ENCODE measurements around the gene DOK1.
A peak's percentile ranks its signal among the peaks of the same experiment; 100 is the strongest.
"Not testable (repeated sequence)": the region's sequence is repeated elsewhere in the genome, so short reads cannot be mapped to it uniquely, and the experiment has no call there.

Gene DOK1

DNA sequence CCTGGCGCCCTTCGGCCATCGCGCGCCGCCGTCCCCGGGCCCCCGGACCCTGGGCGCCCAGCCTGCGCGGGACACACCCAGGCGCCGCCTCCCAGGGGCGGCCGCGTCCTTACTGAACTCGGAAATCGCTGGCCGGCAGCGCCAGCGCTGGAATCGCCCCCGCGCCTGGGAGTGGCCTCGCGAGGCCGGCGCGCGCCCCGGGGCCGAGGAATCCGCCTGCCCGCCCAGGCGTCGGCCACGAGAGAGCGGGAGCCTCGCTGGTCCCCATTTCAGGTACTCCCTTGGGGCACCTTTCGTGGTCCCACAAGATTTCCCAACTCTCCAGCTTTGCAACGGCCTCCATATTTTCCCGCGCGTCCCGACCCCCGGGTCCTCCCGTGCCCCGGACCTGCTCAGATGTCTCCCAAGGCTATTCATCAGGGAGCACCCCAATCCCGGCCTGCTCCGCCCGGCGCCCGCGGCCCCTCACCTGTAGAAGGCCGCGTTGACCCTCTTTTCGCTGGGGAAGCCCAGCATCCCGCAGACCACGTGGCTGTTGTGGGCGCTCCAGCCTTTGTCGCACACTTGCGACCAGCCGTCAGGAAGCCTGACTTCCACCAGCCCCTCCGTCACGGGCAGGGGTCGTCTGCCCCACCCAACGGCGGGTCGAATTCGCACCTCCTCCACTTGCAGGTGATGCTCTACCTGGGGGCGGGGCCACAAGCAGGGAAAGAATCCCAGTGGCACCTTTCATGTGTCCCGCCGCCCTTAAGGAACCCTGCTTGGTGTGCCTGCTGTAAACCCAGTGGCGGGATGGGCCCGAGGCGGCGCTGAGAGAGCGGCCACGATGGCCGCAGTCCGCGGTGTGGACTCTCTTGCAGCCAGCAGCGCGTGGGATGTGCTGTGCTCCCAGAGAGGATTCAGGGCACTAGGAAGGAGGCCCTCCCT, 5.4 kb upstream of the DOK1 start:
- peak; percentile 25 for DNase-seq

DNA sequence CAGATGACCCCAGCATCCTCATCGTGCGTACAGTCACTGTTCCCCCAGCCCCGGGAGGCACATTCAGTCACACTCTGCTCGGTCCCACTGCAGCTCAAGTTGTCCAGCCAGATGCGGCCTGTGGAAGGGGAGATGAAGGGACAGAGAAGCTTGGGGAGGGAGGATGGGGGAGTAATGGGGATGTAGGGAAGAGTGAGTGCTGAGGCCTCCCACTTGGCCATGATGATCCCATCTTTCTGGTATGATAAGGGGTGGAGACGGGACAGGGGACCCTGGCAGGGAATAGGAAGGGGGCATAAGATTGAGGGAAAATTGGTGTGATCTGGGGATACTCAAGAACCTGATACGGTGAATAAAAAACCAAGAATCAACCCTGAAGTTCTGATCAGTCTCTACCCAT, 4.3 kb upstream of the DOK1 start:
- no peak for DNase-seq

DNA sequence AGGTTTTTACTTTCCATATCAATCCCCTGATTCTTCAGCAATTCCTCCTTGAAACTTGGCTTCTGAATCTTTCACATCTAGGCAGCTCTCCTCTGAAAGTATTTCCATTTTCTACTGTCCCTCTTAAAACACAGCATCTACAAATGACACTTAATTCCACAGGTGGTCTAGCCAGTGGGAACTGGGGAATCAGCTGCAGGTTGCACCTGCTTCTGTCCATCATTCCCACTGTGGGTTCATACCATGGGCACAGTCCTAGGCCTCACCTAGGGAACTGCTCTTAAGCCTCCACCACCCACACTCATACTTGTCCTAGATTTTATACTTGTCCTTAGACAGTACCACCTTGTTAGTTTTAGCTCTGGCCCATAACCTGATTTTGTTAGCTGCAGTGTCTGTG, 3.0 kb upstream of the DOK1 start:
- no peak for DNase-seq

DNA sequence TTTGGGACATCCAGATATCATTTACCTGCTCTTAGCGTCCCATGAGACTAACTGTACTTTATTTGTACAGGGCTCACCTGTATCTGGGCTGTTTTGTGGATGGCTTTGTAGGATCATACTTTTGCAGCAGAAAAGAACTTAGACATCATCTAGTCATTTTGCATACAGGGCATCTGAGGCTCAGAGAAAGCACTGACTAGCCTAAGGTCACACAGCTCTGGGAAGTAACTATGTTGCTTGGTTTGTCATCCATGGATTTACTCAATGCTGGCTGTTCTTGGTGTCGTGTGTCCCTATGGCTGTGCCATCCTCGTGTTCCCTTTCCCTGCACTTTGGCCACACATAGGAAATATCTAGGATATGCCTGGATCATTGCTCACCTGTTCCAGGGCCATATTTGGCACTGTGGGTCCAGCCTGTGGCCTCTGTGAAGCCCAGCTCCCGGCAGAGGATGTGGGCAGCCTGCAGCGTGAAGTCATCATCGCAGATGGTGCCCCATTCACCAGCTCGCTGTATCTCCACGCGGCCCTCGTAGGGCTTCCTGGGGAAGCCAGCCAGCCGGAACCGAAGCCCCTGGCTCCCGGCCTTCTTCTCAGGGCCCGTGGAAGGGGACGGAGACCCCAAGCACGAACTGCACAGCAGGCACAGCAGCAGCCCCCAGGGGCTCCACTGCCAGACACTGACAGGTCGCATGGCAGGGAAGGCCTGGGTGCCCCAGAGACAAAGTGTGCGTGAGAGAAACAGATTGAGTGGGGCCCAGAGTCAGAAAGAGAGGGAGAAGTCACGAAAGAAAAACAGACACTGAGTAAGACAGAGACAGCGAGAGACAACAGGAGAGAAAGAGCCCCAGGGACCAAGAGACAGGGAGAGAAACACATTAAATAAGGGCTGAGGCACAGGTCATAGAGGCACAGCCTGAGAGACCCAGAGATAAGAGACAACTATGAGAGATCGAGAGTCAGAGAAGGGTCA, 2.3 kb upstream of the DOK1 start:
- no peak for DNase-seq

DNA sequence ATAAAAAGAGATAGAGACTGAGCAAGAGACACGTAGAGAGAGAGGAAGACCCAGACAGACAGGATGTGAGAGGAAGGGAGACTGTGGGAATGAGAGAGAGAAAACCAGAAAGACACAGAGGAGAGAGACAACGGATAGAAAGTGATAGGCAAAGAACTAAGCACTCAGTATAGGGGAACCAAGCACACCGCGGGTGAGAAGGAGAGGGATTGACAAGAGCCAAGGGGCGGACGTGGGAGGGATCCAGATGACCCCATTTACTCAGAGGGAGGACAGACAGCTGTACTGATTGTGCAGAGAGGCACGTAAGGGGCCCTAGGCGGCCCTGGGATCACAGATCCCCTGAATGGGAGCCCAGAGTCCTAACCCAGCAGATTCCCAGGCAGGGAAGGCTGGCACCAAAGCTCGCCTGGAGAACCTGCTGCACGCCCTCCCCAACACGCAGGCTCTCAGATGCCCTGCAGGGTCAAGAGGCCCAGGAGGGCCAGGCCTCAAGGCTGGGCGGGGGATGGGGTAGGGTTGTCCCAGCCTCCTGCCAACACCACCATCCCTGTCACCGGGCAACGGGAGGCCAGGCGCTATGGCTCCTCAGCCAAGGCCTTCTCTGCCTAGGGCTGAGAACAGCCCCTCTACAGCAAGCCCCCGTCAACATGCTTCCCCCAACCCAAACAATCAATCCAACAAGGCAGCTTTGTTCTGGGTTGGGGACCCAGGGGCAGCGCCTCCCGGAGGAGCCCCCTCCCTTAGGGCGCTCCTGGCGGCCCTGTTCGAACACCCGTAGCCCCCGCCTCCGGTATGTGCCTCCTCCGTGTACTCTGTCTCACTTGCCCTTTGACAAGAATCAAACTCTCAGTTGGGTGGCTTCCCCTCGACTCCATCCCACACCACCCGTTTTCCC, 1.4 kb upstream of the DOK1 start:
- no peak for DNase-seq

DNA sequence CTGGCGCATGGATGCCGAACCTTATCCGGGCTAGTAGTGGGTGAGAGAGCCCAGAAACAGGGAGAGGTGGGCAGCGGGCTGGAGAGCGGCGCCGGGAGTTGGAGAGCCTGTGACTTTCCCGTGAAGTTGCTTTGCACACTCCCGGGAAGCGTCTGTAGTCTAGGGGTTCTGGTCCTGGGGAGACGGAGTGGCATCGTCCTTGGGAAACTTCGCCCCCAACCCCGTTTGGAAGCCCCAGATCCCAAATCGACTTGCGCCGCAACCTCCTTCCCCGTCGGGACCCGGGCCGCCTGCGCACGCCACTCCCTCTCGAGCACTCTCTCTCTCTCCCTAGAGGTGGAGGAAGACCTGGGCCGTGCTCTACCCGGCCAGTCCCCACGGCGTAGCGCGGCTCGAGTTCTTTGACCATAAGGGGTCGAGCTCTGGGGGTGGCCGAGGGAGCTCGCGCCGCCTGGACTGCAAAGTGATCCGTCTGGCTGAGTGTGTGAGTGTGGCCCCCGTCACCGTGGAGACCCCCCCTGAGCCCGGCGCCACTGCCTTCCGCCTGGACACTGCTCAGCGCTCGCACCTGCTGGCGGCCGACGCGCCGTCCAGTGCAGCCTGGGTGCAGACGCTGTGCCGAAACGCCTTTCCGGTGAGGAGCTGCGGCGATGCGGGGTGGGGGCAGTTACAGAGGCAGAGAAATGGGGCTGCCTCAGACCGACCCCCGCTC, 456 bp downstream of the DOK1 start:
- DNase-seq, result no peak

DNA sequence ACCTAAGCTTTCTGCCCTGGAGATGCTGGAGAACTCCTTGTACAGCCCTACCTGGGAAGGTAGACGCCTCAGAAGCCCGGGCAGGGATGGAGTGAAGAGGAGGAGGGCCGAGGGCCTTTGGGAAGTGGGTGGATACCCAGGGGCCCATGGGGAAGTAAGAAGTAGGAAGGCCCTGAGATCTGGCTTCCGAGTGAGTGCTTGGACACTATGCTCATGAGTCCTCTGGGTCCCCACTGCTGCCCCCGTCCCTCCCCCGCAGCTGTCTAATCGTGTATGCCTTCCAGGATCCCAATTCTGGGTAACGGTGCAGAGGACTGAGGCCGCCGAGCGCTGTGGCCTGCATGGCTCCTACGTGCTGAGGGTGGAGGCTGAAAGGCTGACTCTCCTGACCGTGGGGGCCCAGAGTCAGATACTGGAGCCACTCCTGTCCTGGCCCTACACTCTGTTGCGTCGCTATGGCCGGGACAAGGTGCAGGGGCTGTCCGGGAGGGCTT, 1.1 kb downstream of the DOK1 start:
- DNase-seq, result no peak

DNA sequence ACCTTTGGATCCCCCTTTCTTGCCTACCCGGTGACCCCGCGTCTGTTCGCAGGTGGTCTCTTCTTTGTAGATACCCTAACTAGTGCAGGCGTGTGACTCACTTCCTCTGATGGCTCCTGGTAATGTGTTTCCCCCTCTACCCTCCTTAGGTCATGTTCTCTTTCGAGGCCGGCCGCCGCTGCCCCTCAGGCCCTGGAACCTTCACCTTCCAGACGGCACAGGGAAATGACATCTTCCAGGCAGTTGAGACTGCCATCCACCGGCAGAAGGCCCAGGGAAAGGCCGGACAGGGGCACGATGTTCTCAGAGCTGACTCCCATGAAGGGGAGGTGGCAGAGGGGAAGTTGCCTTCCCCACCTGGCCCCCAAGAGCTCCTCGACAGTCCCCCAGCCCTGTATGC, 1.6 kb downstream of the DOK1 start:
- DNase-seq, result no peak

DNA sequence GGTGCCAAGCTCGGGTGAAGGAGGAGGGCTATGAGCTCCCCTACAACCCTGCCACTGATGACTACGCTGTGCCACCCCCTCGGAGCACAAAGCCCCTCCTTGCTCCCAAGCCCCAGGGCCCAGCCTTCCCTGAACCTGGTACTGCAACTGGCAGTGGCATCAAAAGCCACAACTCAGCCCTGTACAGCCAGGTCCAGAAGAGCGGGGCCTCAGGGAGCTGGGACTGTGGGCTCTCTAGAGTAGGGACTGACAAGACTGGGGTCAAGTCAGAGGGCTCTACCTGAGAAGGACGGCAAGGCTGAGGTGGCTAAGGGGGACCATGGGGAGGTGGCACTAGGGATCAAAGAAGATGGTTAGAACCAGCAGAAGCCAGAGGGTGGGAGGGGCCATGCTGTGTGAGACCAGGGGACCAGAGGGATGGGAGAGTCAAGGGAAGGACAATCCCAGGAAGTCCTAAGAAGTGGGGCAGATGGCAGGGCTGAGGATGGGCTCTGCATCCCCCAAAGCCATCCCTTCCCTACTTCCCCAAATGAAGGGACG, 2.4 kb downstream of the DOK1 start:
- DNase-seq, result no peak

DNA sequence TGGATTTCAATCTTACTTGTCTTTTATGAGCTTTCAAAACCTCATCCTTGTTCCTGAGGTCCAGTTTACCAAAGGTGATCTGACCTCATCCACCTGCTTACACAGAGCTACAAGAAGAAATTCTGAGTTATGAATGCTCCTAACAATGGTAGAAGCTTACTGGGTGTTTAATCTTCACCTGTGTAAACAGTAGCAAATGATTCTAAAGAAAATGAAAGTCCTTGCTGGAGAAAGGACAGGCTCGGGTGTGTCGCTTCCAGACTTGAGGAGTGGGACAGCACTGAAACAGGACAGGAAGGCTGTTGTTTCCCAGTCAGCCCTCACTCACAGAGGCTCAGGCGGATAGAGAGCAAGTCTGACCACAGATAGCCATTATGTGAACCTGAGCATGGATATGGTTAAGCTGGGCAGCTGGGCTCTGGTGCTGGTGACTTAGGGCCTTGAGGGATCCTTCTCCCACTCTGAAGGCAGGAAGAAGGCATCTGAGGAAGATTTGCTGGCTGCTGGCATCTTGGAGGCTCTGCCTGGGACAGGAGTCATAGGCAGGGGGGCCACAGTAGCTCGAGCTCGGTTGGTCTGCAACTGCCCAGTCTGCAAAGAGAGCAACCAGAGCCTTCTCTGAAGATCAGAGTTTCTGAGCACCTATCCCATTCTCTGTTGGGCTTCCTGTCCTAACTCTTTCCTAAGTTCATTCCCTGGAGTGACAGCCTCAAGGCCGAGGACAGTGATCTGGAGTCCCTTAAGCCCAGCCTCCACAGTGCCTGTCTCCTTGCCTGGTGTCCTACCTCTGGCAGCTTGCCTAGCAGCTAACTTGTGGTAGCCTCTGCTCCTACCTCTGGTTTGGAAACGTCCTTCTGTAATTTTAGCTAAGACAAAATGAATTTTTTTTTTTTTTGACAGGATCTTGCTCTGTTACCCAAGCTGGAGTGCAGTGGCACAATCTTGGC, 4.0 kb downstream of the DOK1 start:
- DNase-seq, result no peak

DNA sequence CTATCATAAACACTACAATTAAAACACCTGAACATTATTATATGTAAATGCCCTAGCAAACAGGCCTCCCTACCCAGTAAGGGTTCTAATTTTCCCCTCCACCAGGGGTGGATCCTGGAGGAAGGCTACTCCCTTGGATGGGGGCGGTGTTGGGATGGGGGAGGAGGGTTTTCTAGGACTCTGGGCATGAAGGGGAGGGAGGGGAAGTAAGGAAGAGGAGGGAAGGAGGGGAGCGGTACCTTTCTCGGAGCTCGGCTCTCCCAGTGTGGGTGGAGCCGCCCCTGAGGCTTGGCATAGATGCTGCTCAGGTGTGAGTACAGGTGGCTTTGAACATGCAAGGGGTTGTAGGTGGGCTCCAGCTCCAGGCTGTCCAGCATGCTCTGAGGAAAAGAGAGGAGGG, 5.4 kb downstream of the DOK1 start:
- DNase-seq, result no peak

DNA sequence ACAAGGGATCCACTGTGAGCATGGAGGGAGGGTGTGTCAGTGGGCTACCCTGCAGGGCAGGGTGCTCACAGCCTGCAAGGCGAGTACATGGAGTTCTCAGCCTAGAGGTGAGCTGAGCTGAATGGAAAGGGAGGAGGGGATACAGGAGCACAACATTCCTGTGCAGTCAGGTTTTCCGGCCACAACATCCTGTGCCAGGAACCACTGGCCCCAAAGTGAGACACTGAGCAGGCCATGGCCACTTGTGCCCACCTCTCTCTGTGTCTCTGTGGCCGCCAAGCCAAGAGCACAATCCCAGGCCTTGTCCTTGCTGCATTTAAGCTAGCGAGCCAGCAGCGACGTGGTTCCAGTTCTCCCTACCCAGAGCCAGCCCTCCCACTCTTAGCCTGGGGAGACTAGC, 6.1 kb downstream of the DOK1 start:
- DNase-seq, result no peak

DNA sequence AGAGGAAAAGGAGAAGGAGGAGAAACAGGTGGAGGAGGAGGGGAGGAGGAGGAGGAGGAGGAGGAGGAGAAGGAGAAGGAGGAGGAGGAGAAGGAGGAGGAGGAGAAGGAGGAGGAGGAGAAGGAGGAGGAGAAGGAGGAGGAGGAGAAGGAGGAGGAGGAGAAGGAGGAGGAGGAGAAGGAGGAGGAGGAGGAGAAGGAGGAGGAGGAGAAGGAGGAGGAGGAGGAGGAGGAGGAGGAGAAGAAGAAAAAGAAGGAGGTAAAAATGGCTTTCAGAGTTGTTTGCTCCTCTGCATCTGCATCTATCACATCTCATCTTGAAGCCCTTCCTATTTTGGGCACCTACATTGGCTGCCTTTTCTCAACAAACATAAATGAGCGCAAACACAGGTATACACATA, 6.5 kb downstream of the DOK1 start:
- DNase-seq, result not testable (repeated sequence)

DNA sequence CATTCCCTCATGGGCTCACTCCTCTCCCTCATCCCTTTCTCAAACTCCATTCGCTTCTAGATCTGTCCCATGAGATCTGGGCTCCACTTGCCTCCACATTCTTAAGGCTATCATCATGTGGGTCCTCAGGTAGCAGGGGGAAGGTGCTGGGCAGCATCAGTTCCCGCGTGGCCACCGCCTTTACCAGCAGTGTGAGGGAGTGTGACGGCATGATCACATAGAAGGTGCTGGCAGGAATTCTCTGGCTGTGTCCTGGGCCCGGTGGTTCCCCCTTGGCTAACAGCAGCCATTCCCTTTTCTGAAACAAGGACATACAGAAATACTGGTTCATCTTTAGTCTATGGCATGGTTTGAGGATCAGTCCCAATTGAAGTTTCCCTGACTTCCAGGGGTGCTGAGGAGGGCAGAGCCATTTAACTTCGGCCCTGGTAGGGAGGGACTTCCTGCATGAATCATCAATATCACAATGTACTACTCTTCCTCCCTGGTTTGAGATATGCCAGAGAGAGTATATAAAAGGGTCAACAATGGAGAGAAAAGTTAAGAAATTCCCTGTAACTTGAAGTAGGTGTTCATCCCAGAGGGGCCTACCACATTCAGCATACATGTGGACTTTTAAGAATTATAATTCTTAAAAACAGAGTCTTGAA, 7.7 kb downstream of the DOK1 start:
- DNase-seq, result no peak

DNA sequence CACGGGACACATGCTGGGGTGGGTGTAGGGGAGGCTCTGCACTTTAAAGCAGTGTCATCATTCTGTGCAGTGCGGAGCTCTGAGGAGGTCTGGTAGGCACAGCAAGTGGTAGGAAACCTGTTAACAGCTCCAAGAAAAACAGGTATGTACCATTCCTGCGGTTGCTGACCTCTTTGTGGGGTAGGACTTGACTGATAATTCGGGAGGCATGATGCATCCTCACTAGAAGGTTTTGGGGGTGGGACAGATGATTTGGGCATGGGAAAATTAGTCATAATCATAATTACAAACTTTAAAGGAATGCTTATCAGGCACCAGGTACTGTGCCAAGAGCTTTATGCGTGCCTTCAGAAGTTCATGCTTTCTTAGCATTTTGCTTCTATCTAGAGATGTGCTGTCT, 9.7 kb downstream of the DOK1 start:
- DNase-seq, result no peak

DNA sequence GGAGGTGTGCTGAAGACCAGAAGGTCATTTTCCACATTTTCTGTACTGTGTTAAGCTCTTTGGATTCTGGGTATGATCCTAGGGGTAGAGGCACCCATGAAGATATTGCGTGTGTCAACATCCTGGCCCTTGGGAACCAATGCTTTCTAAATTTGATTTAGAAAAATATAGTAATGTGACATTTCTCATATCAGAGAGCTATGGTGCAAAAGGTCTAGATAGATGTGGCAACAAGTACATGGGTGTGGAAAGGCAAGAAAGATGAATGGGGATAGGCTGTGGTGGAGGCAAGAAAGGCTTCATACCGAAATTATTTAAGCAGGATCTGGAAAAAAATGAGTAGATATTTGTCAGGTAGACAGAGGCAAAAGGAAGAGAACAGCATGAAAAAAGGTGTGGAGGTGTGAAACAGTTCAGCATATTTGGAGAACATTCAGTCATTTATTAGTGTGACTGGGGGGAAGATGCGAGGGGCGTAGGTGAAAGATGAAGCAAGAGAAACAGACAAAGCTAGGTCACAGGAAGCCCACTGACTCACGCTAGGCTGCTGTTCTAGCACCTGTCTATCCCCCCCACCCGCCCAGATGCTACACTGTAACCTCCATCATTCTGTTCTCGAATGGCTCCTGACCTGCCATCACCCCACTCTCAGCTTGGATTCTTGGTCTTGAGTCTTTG, 11.7 kb downstream of the DOK1 start:
- no peak for DNase-seq

DNA sequence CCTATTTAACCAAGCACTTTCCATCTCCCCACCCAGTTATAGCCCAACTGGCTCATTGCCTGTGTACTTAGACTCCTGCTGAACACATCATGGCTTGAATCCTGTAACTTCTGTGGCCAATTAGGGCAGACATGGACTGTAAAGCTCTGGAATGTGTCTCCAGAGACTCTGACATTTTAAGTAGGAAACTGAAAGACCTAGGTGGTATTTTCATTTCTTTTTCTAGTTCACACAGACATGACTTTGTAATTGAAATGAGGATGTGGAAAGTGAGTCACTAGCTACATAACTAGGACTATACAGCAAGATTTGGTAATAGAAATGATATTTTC, 12.2 kb downstream of the DOK1 start:
- peak; percentile 75 for DNase-seq

DNA sequence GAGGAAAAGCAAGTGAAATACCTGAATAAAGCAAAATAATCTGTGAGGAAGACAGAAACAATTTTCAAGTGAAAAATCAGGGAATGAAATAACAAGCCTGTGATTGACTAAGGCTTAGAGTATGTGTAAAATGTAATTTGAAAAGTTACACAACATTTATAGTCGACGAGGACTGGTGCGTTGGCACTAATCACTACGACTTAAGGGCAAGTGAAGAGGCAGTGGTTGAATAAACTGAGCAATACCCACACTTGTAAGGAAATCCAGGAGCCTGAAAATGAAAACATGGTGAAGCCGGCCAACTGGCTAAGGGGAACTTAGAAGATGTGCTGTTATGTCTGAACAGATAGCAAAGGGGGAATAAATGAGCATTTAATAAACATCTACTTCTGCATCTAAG, 13.4 kb downstream of the DOK1 start:
- DNase-seq, result peak; percentile 39

DNA sequence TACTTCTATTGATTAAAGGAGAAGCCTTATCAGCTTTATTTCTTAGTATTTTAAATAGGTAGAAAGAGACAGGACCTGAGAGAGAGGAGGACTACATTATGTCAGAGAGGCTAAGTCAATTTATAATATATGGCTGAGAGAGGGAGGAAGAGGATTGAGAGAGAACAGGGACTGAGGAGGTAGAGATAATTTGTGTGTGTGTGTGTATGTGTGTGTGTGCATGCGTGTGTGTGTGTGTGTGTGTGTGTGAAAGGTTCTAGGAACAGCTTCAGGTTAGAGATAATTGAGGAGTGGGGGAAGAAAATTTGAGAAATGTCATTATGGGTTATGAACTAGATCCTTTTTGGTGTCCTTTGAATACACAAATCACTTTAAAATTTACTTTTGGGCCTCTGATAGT, 15.2 kb downstream of the DOK1 start:
- no peak for DNase-seq
